Spleen (tissue), 7 donors: ENCODE data around the gene TP53TG5.
A peak's percentile ranks its signal among the peaks of the same experiment; 100 is the strongest.

ENCODE experiments used
- CTCF ChIP-seq, 11 experiments: fragments of 200-600 bp in 7 of 11; fragments of 450-650 bp in 4 of 11; sonication (generic) in 4 of 11; IDR thresholded peaks in 8 of 11; conservative IDR thresholded peaks in 3 of 11; 1 replicate in 7 of 11; 2 replicates in 4 of 11; pipeline versions ENCODE4 v1.4.0 to v1.8.0; 2016 to 2021; ENCODE audit warnings: antibody characterized with exemption in 11 of 11, inconsistent platforms in 4 of 11, mild to moderate bottlenecking in 1 of 11
- POLR2A ChIP-seq, 3 donors: fragments of 450-650 bp; IDR thresholded peaks; one replicate each; pipeline ENCODE4 v1.5.1; 2017; ENCODE audit warnings: antibody characterized with exemption in 3 of 3, mild to moderate bottlenecking in 1 of 3
- POLR2AphosphoS5 ChIP-seq, 3 donors: sonication (generic); formaldehyde crosslinking; IDR thresholded peaks; one replicate each; pipeline ENCODE4 v1.5.1; 2017; ENCODE audit warnings: antibody characterized with exemption in 3 of 3
- donor health status: DM: no; HTN: no; CAD: no; lungs with moderate emphysema.
- donor health status: DM: no; HTN: no; CAD: no.
- donor health status: DM: no; HTN: no; CAD: no.

GRCh38 chr20:45419188-45420091 is 41.3 kb upstream of the TP53TG5 start:
- TF ChIP-seq CTCF (IDR thresholded peaks at IDR 0.05 in 8 of 11, conservative IDR thresholded peaks at IDR 0.05 in 3 of 11) (no peak), POLR2AphosphoS5 (IDR thresholded peaks at IDR 0.05) (peak in 2 of 3 donors; percentile 21 to 23), POLR2A (IDR thresholded peaks at IDR 0.05) (no peak)
